ENCODE results near the gene OVCA2. TPM values are rescaled to one million over a fixed set of nuclear protein-coding genes. Genes with fewer than 3 reads are reported as not detected.

The OVCA2 gene
- total RNA-seq, 1 donor from 2014 or later: 21.4 TPM

GRCh38 chr17:2034157-2034556 lies 7.7 kb upstream of the OVCA2 start:
- Histone ChIP-seq H3K9me3 (no peaks in the 10 kb centered on the region), H3K27ac (no peak overlapping the region), H3K27me3 (no peaks in the 10 kb centered on the region), H3K36me3 (peaks cover 37% of the 10 kb centered on the region), H3K4me1 (peaks cover 10% of the 10 kb centered on the region), H3K4me3 (no peak overlapping the region)
- TF ChIP-seq CTCF (IDR thresholded peaks at IDR 0.05): no peak
- intact Hi-C loops (cut with DNase I): no loop called here
- DNase-seq: no peak
- ATAC-seq: no peak

- DNase-seq (no peak), ATAC-seq (no peak)
- no peak overlapping the region for H3K27ac ChIP-seq
- H3K4me1 ChIP-seq: peaks cover 10% of the 10 kb centered on the region
- intact Hi-C loops (cut with DNase I): no loop called here
- H3K36me3 ChIP-seq: peaks cover 37% of the 10 kb centered on the region
- H3K4me3 ChIP-seq: no peak overlapping the region
- no peaks in the 10 kb centered on the region for H3K9me3 ChIP-seq
- TF ChIP-seq CTCF (IDR thresholded peaks at IDR 0.05): no peak
- no peaks in the 10 kb centered on the region for H3K27me3 ChIP-seq
Observed at GRCh38 chr17:2034806-2035540, 6.8 kb upstream of the OVCA2 start.

- intact Hi-C loops (cut with DNase I): no loop called here
- H3K4me1 ChIP-seq: peaks cover 8% of the 10 kb centered on the region
- no peak for TF ChIP-seq CTCF (IDR thresholded peaks at IDR 0.05)
- no peak overlapping the region for H3K27ac ChIP-seq
- ATAC-seq (no peak), DNase-seq (no peak)
- H3K4me3 ChIP-seq: no peak overlapping the region
- peaks cover 45% of the 10 kb centered on the region for H3K36me3 ChIP-seq
- H3K9me3 ChIP-seq: no peaks in the 10 kb centered on the region
- H3K27me3 ChIP-seq: no peaks in the 10 kb centered on the region
Observed at GRCh38 chr17:2035541-2036488, 6.0 kb upstream of the OVCA2 start.

GRCh38 chr17:2037155-2037554 lies 4.7 kb upstream of the OVCA2 start:
- Histone ChIP-seq H3K4me3 (no peak overlapping the region), H3K27me3 (no peaks in the 10 kb centered on the region), H3K9me3 (no peaks in the 10 kb centered on the region), H3K36me3 (peaks cover 46% of the 10 kb centered on the region), H3K4me1 (peaks cover 3% of the 10 kb centered on the region), H3K27ac (no peak overlapping the region)
- ATAC-seq (no peak), DNase-seq (no peak)
- intact Hi-C loops (cut with DNase I): no loop called here
- TF ChIP-seq CTCF (IDR thresholded peaks at IDR 0.05): no peak

GRCh38 chr17:2040219-2040827 lies 1.5 kb upstream of the OVCA2 start:
- no peak for DNase-seq
- ATAC-seq: no peak
- intact Hi-C loops (cut with DNase I): no loop called here
- peaks cover 13% of the 10 kb centered on the region for H3K4me1 ChIP-seq
- TF ChIP-seq CTCF (IDR thresholded peaks at IDR 0.05): no peak
- H3K36me3 ChIP-seq: peaks cover 58% of the 10 kb centered on the region
- H3K9me3 ChIP-seq: no peaks in the 10 kb centered on the region
- H3K4me3 ChIP-seq: no peak overlapping the region
- no peak overlapping the region for H3K27ac ChIP-seq
- no peaks in the 10 kb centered on the region for H3K27me3 ChIP-seq
